HEK293T (cell line): ENCODE measurements around the gene ZNF646.

Experiments
- CTCF ChIA-PET: fragments of 350-600 bp; formaldehyde crosslinking; extraction: SDS; loops from one replicate; lab custom pipeline; 2021; ENCODE audit warnings: antibody characterized with exemption, inconsistent platforms; lab: Yijun Ruan, JAX
- POLR2A ChIA-PET: fragments of 350-600 bp; formaldehyde crosslinking; extraction: SDS; loops from one replicate; lab custom pipeline; 2020; ENCODE audit warnings: antibody characterized with exemption, inconsistent platforms; lab: Yijun Ruan, JAX
- DNase-seq: peaks from one replicate; pipeline ENCODE4 v3.0.0; 2012; ENCODE audit warnings: mixed read lengths; ENCODE audit errors: extremely low spot score
- ARNT ChIP-seq: fragments of 450-650 bp; IDR thresholded peaks from 2 replicates; pipeline ENCODE4 v1.6.1; 2017; ENCODE audit warnings: mild to moderate bottlenecking
- BHLHE40 ChIP-seq: fragments of 450-650 bp; IDR thresholded peaks from 2 replicates; pipeline ENCODE4 v1.6.1; 2016; ENCODE audit warnings: mild to moderate bottlenecking, moderate library complexity, borderline replicate concordance
- CTBP1 ChIP-seq: fragments of 450-650 bp; IDR thresholded peaks from 2 replicates; pipeline ENCODE4 v1.6.1; 2016; ENCODE audit warnings: borderline replicate concordance
- ELF4 ChIP-seq: fragments of 450-650 bp; IDR thresholded peaks from 2 replicates; pipeline ENCODE4 v1.6.1; 2017; ENCODE audit warnings: antibody characterized with exemption
- FOXA1 ChIP-seq: fragments of 450-650 bp; IDR thresholded peaks from 2 replicates; pipeline ENCODE4 v1.6.1; 2016; ENCODE audit warnings: mild to moderate bottlenecking
- FOXK2 ChIP-seq: fragments of 450-650 bp; IDR thresholded peaks from 2 replicates; pipeline ENCODE4 v1.6.1; 2016; ENCODE audit warnings: mild to moderate bottlenecking
- FOXM1 ChIP-seq: fragments of 450-650 bp; IDR thresholded peaks from 2 replicates; pipeline ENCODE4 v1.6.1; 2017; ENCODE audit warnings: mild to moderate bottlenecking, borderline replicate concordance
- HDGF ChIP-seq: fragments of 450-650 bp; IDR thresholded peaks from 2 replicates; pipeline ENCODE4 v1.6.1; 2017; ENCODE audit warnings: antibody characterized with exemption, borderline replicate concordance
- L3MBTL2 ChIP-seq: fragments of 450-650 bp; conservative IDR thresholded peaks from 2 replicates; pipeline ENCODE4 v1.6.1; 2016; ENCODE audit warnings: mild to moderate bottlenecking
- LEF1 ChIP-seq: fragments of 450-650 bp; IDR thresholded peaks from 2 replicates; pipeline ENCODE4 v1.6.1; 2017; ENCODE audit warnings: mild to moderate bottlenecking, borderline replicate concordance
- NFRKB ChIP-seq: fragments of 450-650 bp; IDR thresholded peaks from 2 replicates; pipeline ENCODE4 v1.6.1; 2016; ENCODE audit warnings: mild to moderate bottlenecking, moderate library complexity
- PKNOX1 ChIP-seq: fragments of 450-650 bp; IDR thresholded peaks from 2 replicates; pipeline ENCODE4 v1.6.1; 2016
- SP1 ChIP-seq: fragments of 450-650 bp; IDR thresholded peaks from 2 replicates; pipeline ENCODE4 v1.6.1; 2017
- SUZ12 ChIP-seq: fragments of 450-650 bp; IDR thresholded peaks from 2 replicates; pipeline ENCODE4 v1.6.1; 2016; ENCODE audit warnings: mild to moderate bottlenecking
- TARDBP ChIP-seq: fragments of 450-650 bp; IDR thresholded peaks from 2 replicates; pipeline ENCODE4 v1.6.1; 2016
- ZNF384 ChIP-seq: fragments of 450-650 bp; IDR thresholded peaks from 2 replicates; pipeline ENCODE4 v1.6.1; 2016

ZNF646 gene

GRCh38 chr16:31032736-31033708 is 41.2 kb upstream of the ZNF646 start, which contains the start of gene STX4:
Gene STX4 (plus strand): TSS chr16:31033558. CDS start chr16:31033806, 248 bp downstream.
- POLR2A ChIA-PET: interaction anchor here (0.6 to 2.3 kb wide), 14 partner anchors 10 to 1230 kb away, joined by 3 to 10 read pairs (median 4); partner anchors contain the start of genes HSD3B7, KAT8, ZNF646 and ZNF668
- TF ChIP-seq TARDBP (peak; percentile 92), PKNOX1 (peak; percentile 37; the same call in 1 of the 2 replicates), L3MBTL2 (peak; percentile 99), LEF1 (no peak)
- CTCF ChIA-PET: interaction anchor here (0.6 kb wide), 1 partner anchor 1185 kb away, joined by 3 read pairs; no protein-coding TSS in a partner anchor
- DNase-seq: peak; percentile 99

GRCh38 chr16:31033709-31034492 is 40.3 kb upstream of the ZNF646 start:
- ChIA-PET CTCF (no interaction called here), POLR2A (interaction anchor here (0.6 to 2.3 kb wide), 13 partner anchors 9 to 1231 kb away, joined by 3 to 10 read pairs (median 4); partner anchors contain the start of genes HSD3B7, KAT8, ZNF646 and ZNF668)
- peak; percentile 100 for DNase-seq

GRCh38 chr16:31036691-31037090 is 37.5 kb upstream of the ZNF646 start:
- ChIA-PET POLR2A (interaction anchor here (1.4 kb wide), 1 partner anchor 81 kb away, joined by 4 read pairs; the partner anchor contains the start of gene KAT8), CTCF (no interaction called here)
- TF ChIP-seq PKNOX1 (no peak), BHLHE40 (no peak), CTBP1 (no peak), NFRKB (no peak), LEF1 (no peak), TARDBP (no peak)
- no peak for DNase-seq

More at GRCh38 chr16:31033709-31034492, 40.3 kb upstream of the ZNF646 start:
- TF ChIP-seq L3MBTL2 (no peak), HDGF (no peak), ARNT (no peak), ZNF384 (no peak), FOXK2 (no peak), NFRKB (no peak), TARDBP (no peak), BHLHE40 (no peak), LEF1 (no peak), CTBP1 (no peak), FOXM1 (no peak), FOXA1 (no peak), SUZ12 (no peak), PKNOX1 (no peak)

GRCh38 chr16:31038993-31039392 is 35.2 kb upstream of the ZNF646 start:
- CTCF ChIA-PET: no interaction called here
- TF ChIP-seq ELF4 (no peak), PKNOX1 (no peak), FOXA1 (no peak), SP1 (no peak), NFRKB (no peak), HDGF (no peak), TARDBP (no peak), CTBP1 (no peak), FOXM1 (no peak), SUZ12 (no peak), FOXK2 (no peak), ZNF384 (no peak), L3MBTL2 (no peak), BHLHE40 (no peak), ARNT (no peak)

GRCh38 chr16:31042866-31043265 is 31.4 kb upstream of the ZNF646 start:
- ChIA-PET CTCF (interaction anchor here (1.2 kb wide), 1 partner anchor 58 kb away, joined by 3 read pairs; the partner anchor contains the start of gene HSD3B7), POLR2A (interaction anchor here (1.0 to 1.8 kb wide), 5 partner anchors 9 to 1243 kb away, joined by 4 to 6 read pairs (median 4); partner anchors contain the start of genes MAZ, PAGR1 and STX4)
- DNase-seq: no peak
- no peak for TF ChIP-seq L3MBTL2
- no peak for TF ChIP-seq BHLHE40
- no peak for TF ChIP-seq PKNOX1
- no peak for TF ChIP-seq ZNF384

More at GRCh38 chr16:31038993-31039392, 35.2 kb upstream of the ZNF646 start:
- POLR2A ChIA-PET: interaction anchor here (0.7 to 1.9 kb wide), 3 partner anchors 35 to 1232 kb away, joined by 3 to 5 read pairs (median 4); partner anchors contain the start of genes MAPK3, MAZ, ZNF646 and ZNF668
- no peak for DNase-seq
